Right cardiac atrium (tissue), 5 donors: Measurements from ENCODE around the gene EEFSEC. TPM values are rescaled to one million over a fixed set of nuclear protein-coding genes. Genes with fewer than 3 reads are reported as not detected.

Experiments used
- ATAC-seq, 2 donors: fragments of 200-7000 bp; cut with Tn5 transposase; one replicate each; pipeline versions ENCODE4 v1.8.0 to v1.9.1; 2020; ENCODE audit warnings: moderate library complexity in 2 of 2, mild to moderate bottlenecking in 1 of 2
- DNase-seq, 3 donors: peaks; one replicate each; pipeline ENCODE4 v3.0.0-alpha.2; 2020
- H3K27ac ChIP-seq: one replicate; pipeline ENCODE4 v1.5.1; 2013; ENCODE audit warnings: mild to moderate bottlenecking, low read length, control low read depth, moderate library complexity
- H3K27me3 ChIP-seq: one replicate; pipeline ENCODE4 v1.6.1; 2013; ENCODE audit not compliant: control insufficient read depth, insufficient read depth
- H3K4me1 ChIP-seq: one replicate; pipeline ENCODE4 v1.6.1; 2013; ENCODE audit warnings: low read length; ENCODE audit not compliant: control insufficient read depth, insufficient read depth
- H3K4me3 ChIP-seq: one replicate; pipeline ENCODE4 v1.5.1; 2013; ENCODE audit warnings: low read length, control low read depth
- H3K9me3 ChIP-seq: one replicate; pipeline ENCODE4 v1.6.1; 2013; ENCODE audit warnings: low read length; ENCODE audit not compliant: control insufficient read depth
- WGBS: extraction: QIAGEN DNeasy Blood & Tissue Kit; methylation state at CpG from one replicate; pipeline ENCODE4 v1.1.7; 2013; 5-methylcytosine and 5-hydroxymethylcytosine counted together
- intact Hi-C, 4 donors: fragments of 100-400 bp; cut with DNase I; formaldehyde crosslinking; loops; one replicate each; pipeline versions ENCODE4 v1.11.0 to v1.14.0; 2022 to 2023
- polyA plus RNA-seq: library from polyadenylated mRNA; stranded (reverse); fragments of 200-250 nt; gene quantifications from one replicate; pipeline ENCODE4 v1.2.3, GENCODE V29; 2013
- total RNA-seq, 4 donors: library from RNA; stranded (reverse); fragmentation: NEBNext Ultra II Directional; extraction: Animal tissue kit (Norgen Biotek cat#: 25700); gene quantifications; one replicate each; pipeline ENCODE4 v1.2.1, GENCODE V29; 2021
- donor health status: healthy with polysubstance abuse.
- donor health status: DM: no; HTN: yes; CAD: no.
- donor health status: DM: no; HTN: no; CAD: no.
- donor health status: DM: no; HTN: yes; CAD: no; lungs with severe emphysema.
- donor health status: DM: yes; HTN: yes; CAD: no.

Gene EEFSEC
- total and polyA plus RNA-seq, 5 donors: 14.7 to 17.6 (median 15.6) TPM

DNA sequence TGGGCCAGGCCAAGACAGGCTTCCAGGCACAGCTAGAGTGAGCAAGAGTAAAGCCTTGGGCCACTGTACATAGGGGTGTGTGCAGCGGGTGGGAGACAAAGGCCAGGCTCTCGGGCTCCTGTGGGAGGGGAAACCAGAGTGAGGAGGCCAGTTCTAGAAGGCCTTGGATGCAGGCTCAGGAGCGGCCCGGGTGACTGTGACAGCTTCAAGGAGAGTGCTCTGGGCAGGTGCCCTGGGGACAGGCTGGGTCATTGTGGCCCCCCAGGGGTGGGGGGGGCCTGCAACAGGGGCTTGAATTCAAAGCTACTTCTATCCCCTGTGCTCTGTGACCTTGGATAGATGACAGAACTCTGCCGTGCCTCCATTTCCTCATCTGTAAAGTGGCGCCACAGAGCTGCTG is 204.3 kb downstream of the EEFSEC start:
- DNase-seq (no peak), ATAC-seq (no peak)
- Histone ChIP-seq H3K27me3 (no peaks in the 10 kb centered on the region), H3K4me1 (peaks cover 5% of the 10 kb centered on the region), H3K9me3 (no peaks in the 10 kb centered on the region), H3K4me3 (no peak overlapping the region), H3K27ac (no peak overlapping the region)
- 96% methylated on average over 6 of the region's 6 CpGs for WGBS
- intact Hi-C loops: no loop called here

DNA sequence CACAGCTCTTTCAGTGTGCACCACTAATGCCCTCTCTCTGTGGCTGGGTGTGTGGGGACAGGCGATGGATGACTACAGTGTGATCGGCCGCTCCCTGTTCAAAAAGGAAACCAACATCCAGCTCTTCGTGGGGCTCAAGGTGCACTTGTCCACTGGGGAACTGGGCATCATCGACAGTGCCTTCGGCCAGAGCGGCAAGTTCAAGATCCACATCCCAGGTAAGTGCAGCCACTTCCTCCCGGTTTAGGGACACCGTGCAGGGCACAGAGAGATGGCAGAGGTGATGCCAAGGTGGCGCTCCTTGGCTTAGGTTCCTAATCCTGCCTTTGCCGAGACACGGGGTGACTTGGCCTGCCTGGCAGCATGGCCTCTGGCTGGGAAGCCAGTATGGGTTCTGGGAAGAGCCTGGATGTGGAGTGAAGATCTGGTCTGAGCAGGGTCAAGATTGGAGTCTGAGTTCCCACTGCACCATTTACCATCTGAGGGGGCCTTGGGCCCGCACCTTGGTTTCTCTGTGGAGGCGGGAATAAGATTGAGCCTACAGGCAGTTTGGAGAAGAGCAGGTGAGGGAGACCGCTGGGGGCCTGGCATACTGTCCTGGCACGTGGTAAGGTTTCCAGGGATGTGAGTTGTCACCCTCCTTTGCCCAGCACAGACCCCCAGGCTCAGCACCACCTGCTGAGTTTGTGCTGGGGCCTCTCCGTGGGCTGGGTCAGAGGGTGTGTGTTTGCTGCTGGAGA is 205.0 kb downstream of the EEFSEC start:
- H3K27ac ChIP-seq: no peak overlapping the region
- peaks cover 5% of the 10 kb centered on the region for H3K4me1 ChIP-seq
- DNase-seq: no peak
- no peaks in the 10 kb centered on the region for H3K27me3 ChIP-seq
- ATAC-seq: no peak
- no peaks in the 10 kb centered on the region for H3K9me3 ChIP-seq
- WGBS: 98% methylated on average over 17 of the region's 17 CpGs
- H3K4me3 ChIP-seq: no peak overlapping the region
- intact Hi-C loops: no loop called here

DNA sequence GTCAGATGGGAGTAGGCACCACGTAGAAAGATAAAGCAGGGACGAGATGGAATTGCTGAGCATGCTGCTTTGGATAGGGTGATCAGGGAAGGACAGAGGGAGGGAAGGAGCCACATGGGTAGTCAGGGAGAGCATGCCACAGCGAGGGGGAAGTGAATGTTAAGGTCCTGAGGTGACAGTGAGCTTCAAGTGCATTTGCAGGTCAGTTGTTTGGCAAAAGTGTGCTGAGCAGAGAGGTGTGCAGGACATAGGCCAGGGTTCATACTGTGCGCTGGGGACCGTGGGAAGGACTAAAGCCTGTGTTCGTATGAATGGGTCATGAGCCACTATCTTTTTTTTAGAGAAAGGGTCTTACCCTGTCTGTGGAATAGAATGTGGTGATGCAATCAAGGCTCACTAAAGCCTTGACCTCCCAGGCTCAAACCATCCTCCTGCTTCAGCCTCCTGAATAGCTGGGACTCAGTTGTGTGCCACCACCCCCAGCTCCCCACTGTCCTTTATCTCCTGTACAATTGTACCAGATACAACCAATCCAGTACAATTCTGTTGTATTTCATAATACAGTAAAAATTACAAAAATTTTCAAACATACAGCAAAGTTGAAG is 205.9 kb downstream of the EEFSEC start:
- Histone ChIP-seq H3K27ac (no peak overlapping the region), H3K4me1 (peaks cover 5% of the 10 kb centered on the region), H3K27me3 (no peaks in the 10 kb centered on the region), H3K4me3 (no peak overlapping the region), H3K9me3 (no peaks in the 10 kb centered on the region)
- WGBS: 70% methylated on average over 6 of the region's 6 CpGs
- DNase-seq (no peak), ATAC-seq (no peak)
- intact Hi-C loops: no loop called here

DNA sequence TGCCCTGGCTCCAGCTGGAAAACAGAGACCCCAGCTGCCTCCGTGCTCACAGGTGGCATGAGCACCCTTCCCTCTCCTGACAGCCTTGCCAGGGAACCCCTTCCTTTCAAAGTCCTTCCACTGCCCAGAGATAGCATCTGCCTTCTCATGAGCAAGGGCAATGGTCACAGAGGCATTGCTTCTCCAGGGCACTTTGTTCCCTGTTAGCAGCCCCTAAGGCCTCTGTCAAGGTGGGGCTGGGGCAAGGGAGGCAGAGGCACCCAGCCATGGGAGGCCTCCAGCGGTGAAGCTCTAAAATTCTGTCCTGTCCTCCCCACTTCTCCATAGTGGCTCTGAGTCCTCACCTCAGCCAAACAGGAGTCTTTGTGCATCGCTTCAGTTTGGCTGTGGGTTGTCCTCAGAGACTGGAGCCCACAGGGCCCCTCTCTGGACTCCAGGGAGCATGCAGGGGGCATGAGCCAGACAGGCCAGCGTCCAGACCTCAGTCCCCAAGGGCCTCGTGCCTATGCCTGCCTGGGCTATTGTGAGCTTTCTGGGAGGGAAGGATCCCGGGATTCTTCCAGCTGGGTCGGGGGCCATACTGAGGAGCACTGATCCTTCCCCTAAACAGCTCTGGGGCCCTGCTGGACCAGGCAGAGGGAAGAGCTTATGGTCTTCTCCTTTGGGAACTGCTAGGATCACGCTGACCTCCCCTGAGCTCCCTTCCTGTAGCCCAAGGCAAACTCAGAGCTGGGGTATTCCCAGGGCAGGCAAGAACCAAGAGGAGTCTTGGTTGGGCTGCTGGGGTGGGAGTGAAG is 206.8 kb downstream of the EEFSEC start:
- peaks cover 5% of the 10 kb centered on the region for H3K4me1 ChIP-seq
- H3K9me3 ChIP-seq: no peaks in the 10 kb centered on the region
- no peak for DNase-seq
- H3K4me3 ChIP-seq: no peak overlapping the region
- H3K27ac ChIP-seq: no peak overlapping the region
- no peak for ATAC-seq
- H3K27me3 ChIP-seq: no peaks in the 10 kb centered on the region
- 82% methylated on average over 8 of the region's 8 CpGs for WGBS
- intact Hi-C loops: no loop called here

DNA sequence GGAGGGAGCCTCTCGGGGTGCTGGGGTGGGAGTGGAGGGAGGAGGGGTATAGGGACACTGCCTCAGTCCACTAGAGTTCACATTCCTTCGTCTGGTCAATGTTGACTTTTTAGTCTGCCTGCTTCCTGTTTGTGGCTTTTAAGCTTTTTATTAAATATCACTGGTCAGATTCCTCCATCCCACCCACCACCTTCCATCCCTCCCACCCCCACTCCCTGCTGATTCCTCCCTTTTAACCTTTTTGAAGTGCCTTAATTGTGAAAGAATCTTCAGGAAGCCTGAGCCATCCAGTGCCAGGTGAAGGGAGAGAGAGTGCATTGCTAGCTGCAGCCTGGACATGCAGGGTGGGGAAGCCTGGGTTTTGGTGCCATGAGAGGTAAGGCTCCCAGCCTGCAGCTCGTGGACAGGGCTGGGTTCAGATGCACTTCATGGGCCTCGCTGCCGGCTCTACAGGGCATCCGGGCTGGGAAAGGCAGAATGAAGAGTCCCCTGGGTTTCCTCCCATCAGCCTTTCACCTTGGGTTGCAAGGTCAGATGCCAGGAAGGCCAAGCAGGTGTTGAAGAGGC is 207.5 kb downstream of the EEFSEC start:
- intact Hi-C loops: no loop called here
- ATAC-seq (no peak), DNase-seq (no peak)
- no peaks in the 10 kb centered on the region for H3K9me3 ChIP-seq
- no peaks in the 10 kb centered on the region for H3K27me3 ChIP-seq
- H3K27ac ChIP-seq: no peak overlapping the region
- WGBS: 85% methylated on average over 6 of the region's 6 CpGs
- peaks cover 8% of the 10 kb centered on the region for H3K4me1 ChIP-seq
- no peak overlapping the region for H3K4me3 ChIP-seq

DNA sequence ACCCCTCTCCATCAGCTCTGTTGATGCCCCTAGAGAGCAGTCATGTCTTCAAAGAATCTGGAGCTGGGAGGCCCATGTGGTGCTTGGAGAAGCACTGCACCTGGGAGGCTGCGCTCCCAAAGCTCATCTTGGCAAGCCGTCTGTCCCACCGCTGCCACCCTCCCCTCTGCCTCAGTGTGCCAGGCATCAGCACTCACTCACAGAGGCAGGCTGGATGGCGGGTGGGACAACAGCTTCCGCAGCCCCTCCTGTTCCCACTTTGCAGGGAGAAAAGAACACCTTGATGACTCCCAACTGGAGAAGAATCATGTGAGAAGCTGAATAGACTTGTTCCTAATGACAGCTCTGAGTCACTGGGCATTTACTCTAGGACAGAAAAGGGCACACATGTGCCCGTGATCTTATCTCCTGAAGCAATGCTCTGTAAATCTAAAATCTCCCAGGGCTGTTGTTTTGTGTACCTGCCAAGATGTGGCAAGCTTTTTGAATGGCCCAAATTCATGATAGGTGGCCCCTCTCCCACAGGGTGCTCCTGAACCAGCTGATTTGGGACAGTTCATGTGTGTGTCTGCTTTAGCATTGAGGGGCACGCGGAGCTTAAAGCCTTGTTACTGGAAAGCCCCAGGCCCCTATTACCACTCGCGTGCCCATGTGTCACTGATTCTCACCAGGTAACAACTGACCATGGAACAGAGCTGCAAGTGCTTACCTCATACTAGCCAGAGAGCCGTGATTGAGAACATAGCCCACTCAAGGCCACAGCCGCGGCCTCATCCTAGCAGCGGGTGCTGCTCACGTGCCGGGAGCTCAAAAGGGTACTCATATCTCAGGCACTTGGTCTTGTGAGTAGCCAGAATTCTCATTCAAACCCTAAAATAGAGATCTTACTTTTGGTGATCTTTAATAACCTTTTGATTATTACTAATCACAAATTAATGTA is 209.0 kb downstream of the EEFSEC start:
- no peak for ATAC-seq

DNA sequence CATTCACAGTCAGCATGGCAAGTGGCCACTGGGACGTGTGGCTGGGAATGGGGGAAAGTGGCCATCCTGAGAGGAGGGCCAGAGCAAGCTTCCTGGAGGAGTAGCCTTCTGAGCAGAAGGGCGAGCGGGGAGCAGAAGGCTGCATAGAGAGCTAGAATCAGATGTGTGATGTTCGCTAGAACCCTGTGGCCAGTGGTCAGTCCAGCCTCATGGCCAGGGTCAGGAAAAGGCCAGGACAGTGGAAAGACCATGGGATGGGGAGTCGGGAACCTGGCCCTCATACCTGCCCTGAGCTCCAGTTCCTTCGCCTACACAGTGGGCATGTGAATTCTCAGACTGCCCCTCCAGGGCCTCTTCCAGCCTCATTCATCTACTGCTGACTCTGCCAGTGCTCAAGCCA is 211.0 kb downstream of the EEFSEC start:
- Histone ChIP-seq H3K27me3 (no peaks in the 10 kb centered on the region), H3K4me1 (peaks cover 20% of the 10 kb centered on the region), H3K27ac (no peak overlapping the region), H3K9me3 (no peaks in the 10 kb centered on the region), H3K4me3 (no peak overlapping the region)
- whole genome bisulfite sequencing: 94% methylated on average over 6 of the region's 6 CpGs
- ATAC-seq (no peak), DNase-seq (no peak)
- intact Hi-C loops: no loop called here

More for the DNA sequence above, 209.0 kb downstream of the EEFSEC start:
- Histone ChIP-seq H3K4me3 (no peak overlapping the region), H3K27me3 (no peaks in the 10 kb centered on the region), H3K9me3 (no peaks in the 10 kb centered on the region), H3K27ac (no peak overlapping the region), H3K4me1 (peaks cover 8% of the 10 kb centered on the region)
- peak in 1 of 3 donors; percentile 36 for DNase-seq
- WGBS: 93% methylated on average over 16 of the region's 16 CpGs
- intact Hi-C loops: no loop called here

DNA sequence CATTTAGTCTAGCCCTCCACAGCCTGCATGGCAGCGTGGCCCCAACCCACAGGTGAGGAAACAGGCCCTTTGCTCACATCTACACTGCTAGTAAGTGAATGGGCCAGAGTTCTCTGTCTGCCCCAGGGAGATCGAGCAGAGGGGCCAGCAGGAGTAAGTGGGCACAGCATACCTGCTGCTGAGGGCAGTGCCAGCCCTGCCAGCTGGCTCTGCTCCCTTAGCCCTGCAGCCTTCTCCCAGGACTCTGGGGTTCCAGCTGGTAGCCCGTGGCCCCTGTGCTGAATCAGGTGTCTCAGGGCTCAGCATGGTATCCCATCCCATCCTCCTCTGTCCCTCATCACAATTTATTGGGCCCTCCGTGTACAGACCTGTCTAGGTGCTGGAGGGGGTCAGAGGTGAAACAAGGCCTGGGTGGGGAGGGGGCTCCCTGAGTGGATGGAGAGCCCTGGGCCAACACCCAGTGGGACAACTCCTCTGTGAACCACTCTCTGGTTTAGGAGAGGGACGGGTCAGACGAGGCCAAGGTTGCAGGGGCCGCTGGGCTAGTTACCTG is 211.6 kb downstream of the EEFSEC start:
- ATAC-seq: no peak
- Histone ChIP-seq H3K4me3 (no peak overlapping the region), H3K9me3 (no peaks in the 10 kb centered on the region), H3K4me1 (peaks cover 22% of the 10 kb centered on the region), H3K27me3 (no peaks in the 10 kb centered on the region), H3K27ac (no peak overlapping the region)
- 93% methylated on average over 7 of the region's 7 CpGs for WGBS
- intact Hi-C loops: no loop called here
- DNase-seq: no peak

DNA sequence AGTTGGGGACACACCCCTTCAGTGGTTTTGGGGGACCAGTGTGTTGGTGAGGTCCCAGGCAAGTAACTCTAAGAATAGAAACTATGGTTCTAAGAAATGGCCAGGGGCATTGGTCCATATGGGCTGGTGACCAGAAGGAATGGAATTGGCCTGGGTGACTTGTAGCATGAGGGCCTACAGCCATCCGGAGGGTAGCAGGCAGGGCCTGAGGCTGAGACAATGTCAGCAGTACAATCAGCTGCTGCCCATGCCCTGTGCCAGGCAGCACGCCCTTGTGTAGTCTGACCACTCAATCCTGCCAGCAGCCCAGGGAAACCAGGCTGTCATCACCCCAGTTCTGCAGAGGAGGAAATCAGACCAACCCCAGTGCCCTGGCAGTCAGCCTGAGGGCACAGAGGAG is 212.9 kb downstream of the EEFSEC start:
- H3K9me3 ChIP-seq: no peaks in the 10 kb centered on the region
- H3K4me3 ChIP-seq: no peak overlapping the region
- no peaks in the 10 kb centered on the region for H3K27me3 ChIP-seq
- intact Hi-C loops: no loop called here
- peak overlapping the region; percentile 67 for H3K27ac ChIP-seq
- H3K4me1 ChIP-seq: peaks cover 22% of the 10 kb centered on the region
- DNase-seq (peak; percentile 45 to 86 (median 83)), ATAC-seq (peak; percentile 74 to 79)
- WGBS: 66% methylated on average over 2 of the region's 2 CpGs

DNA sequence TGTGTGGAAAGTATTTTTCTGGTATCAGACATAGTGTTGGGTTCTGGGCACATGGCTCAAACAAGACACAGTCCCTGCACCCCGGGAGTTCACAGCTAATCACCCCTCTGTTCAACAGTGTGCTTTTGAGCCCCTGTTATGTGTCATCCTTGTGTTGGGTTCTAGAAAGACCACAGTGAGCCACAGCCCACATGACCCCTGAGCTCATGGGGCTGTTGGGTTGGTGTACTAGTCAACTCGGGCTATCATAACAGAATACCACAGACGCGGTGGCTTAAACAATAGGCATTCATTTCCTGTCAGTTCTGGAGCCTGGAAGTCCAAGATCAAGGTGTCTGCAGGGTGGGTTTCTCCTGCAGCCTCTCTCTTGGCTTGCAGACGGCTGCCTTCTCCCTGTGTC is 213.4 kb downstream of the EEFSEC start:
- Histone ChIP-seq H3K9me3 (no peaks in the 10 kb centered on the region), H3K4me1 (peaks cover 22% of the 10 kb centered on the region), H3K4me3 (no peak overlapping the region), H3K27me3 (no peaks in the 10 kb centered on the region), H3K27ac (peak overlapping the region; percentile 37)
- no peak for DNase-seq
- ATAC-seq: no peak
- intact Hi-C loops: no loop called here
- 73% methylated on average over 5 of the region's 5 CpGs for WGBS
